Renal cortex interstitium (tissue), 3 donors: ENCODE measurements around the gene HNRNPA2B1. TPM values are rescaled to one million over a fixed set of nuclear protein-coding genes. Genes with fewer than 3 reads are reported as not detected.

Experiments used
- polyA plus RNA-seq, 3 donors: library from polyadenylated mRNA; unstranded; fragments of 120-200 nt; gene quantifications; one replicate each; pipeline ENCODE4 v1.2.1, GENCODE V29; 2013; ENCODE audit not compliant: insufficient read length in 3 of 3

The HNRNPA2B1 gene
- polyA plus RNA-seq, 3 donors: 1,554 to 1,791 (median 1,582) TPM

Other genes starting within 250 kb of the HNRNPA2B1 start
- gene NFE2L3, start 48.5 kb downstream of the HNRNPA2B1 start, polyA plus RNA-seq: 10 to 100 TPM; 23.8 to 48.0 (median 35.3) TPM
- gene CBX3, start 999 bp upstream of the HNRNPA2B1 start, polyA plus RNA-seq: 100 to 1,000 TPM; 305 to 407 (median 320) TPM
- gene SNX10, start 91.1 kb upstream of the HNRNPA2B1 start, polyA plus RNA-seq: 10 to 100 TPM; 16.1 to 21.1 (median 18.9) TPM